GM12891 (cell line): ENCODE measurements around the gene CSNK2A1.

Experiments
- PAX5 ChIP-seq: IDR thresholded peaks from 2 replicates; pipeline ENCODE4 v1.6.1; 2011; ENCODE audit warnings: low read length, moderate library complexity, mild to moderate bottlenecking; ENCODE audit not compliant: insufficient read depth, severe bottlenecking
- POLR2A ChIP-seq: IDR thresholded peaks from 2 replicates; pipeline ENCODE4 v1.6.1; 2011; ENCODE audit warnings: low read depth, low read length, control low read depth
- POLR2AphosphoS5 ChIP-seq: IDR thresholded peaks from 2 replicates; pipeline ENCODE4 v1.6.1; 2011; ENCODE audit warnings: low read depth, low read length, control low read depth
- POU2F2 ChIP-seq: IDR thresholded peaks from 2 replicates; pipeline ENCODE4 v1.6.1; 2011; ENCODE audit warnings: low read depth, mild to moderate bottlenecking, control low read depth, low read length, moderate library complexity
- SPI1 ChIP-seq: IDR thresholded peaks from 2 replicates; pipeline ENCODE4 v1.6.1; 2011; ENCODE audit warnings: low read depth, low read length, control low read depth
- TAF1 ChIP-seq: IDR thresholded peaks from 2 replicates; pipeline ENCODE4 v1.6.1; 2011; ENCODE audit warnings: low read depth, low read length, control low read depth

GRCh38 chr20:454951-455350 is 88.6 kb downstream of the CSNK2A1 start:
- TF ChIP-seq TAF1 (no peak), POLR2A (no peak), SPI1 (no peak), POLR2AphosphoS5 (no peak), POU2F2 (no peak), PAX5 (no peak)
